HG03432 (cell line): ENCODE measurements around the gene HES2.
"Not testable (repeated sequence)": the region's sequence is repeated elsewhere in the genome, so short reads cannot be mapped to it uniquely, and the experiment has no call there.

Source experiments
- ATAC-seq: cut with Tn5 transposase; IDR thresholded peaks from one replicate; pipeline ENCODE4 v1.9.1; 2021; ENCODE audit warnings: mild to moderate bottlenecking, moderate library complexity; ENCODE audit not compliant: unreplicated experiment

The HES2 gene

DNA sequence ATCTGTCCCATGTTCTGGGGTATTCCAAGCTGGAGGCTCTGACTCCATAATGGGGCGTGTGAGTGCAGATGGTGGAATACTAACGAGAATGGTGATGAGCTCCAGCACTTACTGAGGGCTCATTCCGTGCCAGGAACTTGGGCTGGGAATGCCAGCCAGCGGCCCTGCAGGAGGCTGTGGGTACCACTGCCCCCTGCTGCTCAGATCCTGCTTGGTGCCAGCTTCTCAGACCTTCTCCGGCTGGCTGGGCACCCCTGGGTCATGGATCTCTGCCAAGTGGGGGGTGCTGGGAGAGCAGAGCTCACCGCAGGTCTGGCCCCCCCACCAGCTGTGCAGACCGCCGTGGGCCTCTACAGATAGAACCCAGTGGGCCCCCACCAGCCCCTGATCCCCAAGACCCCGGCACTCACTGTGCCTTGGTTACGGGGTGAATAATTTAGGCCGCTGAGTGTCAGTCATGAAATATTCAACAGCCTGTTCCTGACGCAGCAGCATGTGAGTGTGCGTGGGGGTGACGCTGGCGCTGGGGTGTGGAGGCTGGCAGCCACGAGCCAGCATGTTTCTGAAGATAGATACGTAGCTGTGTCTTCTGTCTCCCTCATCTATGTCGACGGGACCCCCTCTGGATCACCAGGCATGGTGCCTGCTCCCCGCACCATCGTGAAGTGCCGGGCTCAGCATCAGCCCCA lies 17.4 kb upstream of the HES2 start:
- ATAC-seq = not testable (repeated sequence)

DNA sequence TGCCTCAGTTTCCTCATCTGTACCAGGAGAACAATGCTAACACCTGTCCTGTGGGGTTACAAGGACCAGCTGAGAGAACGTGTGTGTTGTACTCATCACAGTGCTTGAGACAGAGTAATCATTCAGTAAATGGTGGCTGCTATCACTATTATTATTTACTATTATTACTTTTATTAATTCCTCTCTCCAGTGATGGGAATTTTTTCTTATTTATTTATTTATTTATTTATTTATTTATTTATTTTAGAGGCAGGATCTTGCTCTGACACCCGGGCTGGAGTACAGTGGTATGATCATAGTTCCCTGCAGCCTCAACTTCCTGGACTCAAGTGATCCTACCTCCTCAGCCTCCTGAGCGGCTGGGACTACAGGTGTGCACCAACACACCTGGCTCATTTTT lies 16.6 kb upstream of the HES2 start:
- not testable (repeated sequence) for ATAC-seq

DNA sequence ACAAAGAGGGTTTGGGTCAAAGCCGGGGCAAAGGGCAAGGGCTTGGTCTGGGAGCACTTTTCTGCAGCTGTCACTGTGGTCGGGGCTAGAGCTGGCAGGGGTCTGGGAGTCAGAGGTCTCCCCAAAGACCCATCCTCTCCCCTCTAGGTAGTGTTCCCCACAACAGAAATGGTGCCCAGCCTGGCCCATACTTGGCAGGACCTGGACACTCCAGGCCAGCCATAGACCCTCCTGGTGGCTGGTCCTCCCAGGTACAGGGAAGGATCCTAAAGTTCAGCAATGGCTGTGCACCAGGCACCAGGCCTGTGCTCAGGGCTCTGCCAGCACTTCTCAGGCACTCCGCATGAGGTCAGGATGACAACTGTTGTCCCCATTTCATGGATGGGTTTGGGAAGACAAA lies 15.8 kb upstream of the HES2 start:
- no peak for ATAC-seq

DNA sequence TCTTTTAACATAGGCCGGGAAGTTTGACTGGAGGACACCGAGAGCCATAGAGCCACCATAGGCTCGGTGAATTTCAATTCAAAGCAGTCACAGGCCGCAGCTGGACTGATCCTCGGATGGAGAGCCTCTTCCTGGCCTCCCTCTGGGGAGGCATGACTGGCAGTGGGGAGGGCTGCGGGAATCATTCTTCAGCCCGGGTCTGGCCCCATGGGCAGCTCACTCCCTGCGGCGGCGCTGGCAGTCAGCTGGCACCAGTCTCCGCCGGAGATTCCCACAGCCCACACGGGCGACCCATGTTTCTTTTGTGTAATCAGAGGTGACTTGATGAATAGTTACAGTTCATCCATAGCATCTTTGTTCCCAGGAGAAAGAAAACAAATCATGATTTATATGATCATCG lies 15.4 kb upstream of the HES2 start:
- ATAC-seq = no peak

DNA sequence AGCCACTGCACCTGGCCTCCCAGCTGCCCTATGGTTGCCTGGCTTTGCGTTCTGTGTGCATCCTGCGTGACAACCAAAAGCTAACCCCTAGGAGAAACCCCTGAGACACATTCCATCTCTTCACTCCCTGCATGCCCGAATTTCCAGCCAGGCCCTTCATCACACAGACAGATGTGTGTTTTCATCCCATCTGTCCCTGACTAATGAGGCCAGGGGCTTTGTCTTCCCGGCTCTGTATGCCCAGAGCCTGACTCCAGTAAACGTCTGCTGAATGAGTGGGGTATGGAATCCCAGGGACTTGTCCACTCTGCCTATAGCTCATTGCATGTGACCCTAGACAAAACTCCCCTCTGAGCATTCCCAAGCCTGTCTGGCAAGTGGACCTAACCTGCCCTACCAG lies 14.5 kb upstream of the HES2 start:
- ATAC-seq = no peak

DNA sequence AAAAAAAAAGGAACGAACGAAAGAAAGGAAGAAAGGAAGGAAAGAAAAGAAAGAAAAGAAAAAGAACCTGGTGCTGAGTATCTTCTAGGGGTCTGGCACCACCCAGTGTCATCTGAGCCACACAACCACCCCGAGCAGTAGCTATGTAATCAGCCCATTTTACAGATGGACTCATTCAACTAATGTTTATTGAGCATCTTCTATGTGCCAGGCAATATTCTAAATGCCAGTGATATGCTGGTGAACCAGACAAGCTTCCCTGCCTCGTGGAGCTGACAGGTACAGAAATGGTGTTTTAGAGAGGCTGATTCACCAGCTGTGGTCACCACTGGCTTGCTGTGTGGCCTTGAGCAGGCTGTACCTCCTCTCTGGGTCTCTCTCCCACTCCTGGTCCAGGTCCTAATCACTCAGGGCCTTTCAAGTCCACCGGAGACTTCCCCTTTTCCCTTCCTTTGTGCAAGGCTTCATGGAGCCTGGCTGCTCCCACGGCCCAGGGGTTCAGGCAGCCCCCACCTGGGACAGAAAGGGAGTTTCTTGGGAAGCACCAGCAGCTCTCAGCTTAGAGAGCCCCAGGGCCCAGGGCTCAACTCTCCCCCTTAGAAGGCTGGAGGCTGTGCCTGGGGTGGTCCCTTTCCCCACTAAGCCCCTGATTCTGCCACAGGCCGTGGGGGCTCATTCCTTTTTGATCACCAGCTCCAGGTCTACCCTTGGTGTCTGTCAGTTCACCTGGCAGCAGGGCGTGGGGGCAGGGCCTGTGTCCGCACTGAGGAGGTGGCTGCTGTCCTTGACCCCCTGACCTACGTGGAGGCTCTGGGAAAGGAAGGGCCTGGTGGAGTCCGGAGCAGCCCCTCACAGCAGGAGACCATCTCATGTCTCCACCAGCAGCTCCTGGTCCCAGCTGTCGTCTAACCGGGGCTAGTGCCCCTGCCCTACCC lies 12.2 kb upstream of the HES2 start:
- not testable (repeated sequence) for ATAC-seq

DNA sequence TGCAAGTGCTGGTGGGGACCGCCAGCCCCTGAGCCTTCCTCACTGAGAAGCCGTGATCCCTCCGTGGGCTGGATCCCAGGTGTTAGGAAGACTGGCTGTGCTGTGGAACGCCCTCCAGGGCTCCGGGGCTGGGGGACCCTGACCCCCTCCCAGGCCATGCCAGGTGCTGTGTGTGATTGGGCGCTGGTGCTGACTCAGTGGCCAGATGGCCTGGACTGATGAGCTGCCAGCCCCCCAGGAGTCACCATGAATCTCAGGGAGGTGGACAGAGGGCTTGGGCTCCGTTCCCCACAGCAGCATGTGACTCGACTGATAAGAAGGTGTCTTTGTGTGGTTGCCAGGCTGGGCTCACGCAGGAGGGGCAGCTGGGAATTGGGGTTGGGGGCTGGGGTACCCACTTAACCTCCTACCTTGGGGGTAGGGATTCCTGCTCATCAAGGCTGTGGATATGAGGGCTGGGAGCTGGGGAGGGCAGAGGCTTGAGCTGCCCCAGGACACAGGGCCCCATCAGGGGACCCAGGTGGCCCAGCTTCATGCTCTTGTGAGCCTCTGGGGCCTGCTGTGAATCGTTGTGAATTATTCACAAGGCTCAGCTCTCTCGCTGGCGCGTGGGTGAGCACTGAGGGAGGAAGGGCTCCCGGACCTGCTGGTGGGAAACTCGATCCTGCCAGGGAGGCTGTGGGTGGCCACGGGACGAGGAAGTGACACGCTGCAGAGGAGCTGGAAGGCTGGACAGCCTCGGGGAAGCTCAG lies 10.1 kb upstream of the HES2 start:
- ATAC-seq = not testable (repeated sequence)

DNA sequence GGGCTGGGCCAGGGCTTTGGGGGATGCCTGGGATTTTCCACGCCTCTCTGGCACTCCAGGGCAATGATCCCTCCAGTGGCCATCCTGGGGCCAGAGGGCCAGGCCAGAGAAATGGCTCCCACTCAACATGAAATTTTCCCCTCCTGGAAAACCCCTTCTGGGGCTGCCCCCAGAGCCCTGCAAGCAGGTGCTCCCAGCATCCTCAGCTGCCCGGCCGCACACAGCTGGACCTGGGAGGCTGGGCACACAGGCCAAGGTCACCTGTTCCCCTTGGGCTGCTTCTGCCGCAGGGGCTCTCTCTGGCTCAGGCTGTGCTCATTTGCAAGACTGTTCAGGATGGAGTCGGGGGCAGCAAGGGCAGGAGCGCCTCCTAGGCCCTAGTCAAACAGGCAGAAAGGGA lies 8.7 kb upstream of the HES2 start:
- ATAC-seq = not testable (repeated sequence)

DNA sequence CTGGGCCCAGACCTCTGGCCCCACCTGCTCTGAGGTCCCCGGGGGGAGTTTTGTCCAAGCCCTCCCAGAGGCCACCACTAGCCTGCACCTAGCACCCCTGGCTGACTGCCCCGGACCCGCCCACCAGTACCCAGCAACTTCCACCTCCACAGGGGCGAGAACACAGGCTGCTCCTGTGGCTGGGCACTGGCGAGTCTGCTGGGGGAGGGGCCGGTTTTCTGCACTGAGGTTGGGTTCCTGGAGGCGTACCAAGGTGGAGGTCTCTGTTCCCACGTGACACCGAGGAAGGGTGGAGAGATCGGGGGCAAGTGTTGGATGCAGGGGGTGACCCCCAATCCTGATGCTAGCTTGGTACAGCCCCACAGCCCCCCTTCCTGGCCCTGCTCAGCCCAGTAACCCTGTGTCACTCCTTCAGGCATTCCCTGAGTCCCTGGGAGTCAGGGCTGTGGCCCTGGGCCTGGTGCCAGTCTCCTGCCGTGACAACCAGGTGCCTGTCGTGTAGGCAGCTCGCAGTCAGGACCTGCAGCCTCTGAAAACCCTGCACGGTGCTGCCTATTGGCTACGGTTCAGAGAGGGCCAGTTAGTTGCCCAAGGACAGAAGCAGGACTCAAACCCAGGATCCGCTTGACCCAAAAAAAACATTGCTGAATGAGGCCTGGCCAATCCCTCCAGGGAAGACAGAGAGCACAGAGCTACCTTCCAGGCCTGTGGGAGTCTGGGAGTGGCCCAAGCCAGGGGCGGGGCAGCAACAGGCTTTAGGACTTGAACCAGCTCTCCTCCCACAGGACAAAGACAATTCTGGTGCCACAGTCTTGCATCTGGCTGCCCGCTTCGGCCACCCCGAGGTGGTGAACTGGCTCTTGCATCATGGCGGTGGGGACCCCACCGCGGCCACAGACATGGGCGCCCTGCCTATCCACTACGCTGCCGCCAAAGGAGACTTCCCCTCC lies 8.0 kb upstream of the HES2 start:
- no peak for ATAC-seq

DNA sequence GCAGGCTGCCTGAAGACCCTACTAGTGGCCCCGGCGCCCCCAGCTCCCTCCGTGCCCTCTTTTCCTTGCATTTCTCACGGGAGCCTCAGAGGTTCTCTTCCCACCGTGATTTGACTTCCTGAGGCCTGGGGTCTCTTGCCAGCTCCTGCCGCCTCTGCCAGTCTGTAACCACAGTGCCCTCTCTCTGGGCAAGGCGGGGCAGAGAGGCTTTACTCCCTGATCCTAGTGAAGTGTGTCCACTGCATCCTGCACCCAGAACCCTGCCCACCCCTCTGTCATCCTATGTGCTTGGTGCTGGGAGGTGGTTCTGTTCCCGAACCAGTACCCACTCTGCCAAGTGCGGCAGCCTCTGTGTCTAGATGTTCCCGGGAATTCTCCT lies 7.2 kb upstream of the HES2 start:
- no peak for ATAC-seq

DNA sequence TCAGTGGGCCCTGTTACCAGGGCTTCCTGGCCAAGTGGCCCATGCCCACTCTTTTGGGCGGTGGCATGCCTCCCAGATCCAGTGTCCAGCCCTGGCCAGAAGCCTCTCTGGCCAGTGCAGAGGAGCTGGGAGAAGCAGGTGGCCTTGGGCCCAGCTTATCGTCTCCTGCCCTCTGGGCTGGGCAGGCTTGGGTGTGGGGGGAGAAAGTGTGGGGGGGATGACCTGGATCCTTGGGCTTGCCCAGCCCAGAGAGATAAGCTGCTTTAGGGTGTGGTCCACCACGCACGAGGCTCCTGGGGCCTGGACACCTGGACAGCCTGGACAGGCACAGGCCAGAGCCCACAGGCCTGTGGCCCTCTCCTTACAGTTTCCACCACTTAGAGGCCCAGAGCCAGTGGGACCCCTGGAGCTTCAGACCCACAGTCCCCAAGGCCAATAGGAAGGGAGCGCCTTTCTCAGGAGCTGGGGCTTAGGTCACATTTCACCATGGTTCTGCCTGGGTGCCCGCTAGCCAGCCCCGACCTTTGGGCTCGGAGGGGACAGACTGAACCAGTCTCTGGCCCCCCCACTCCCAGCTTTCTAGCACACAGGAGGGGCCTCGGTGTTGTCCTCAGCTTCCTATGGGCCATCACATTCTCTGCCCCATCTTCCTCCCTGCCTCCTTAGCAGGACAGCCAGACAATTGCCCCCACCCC lies 6.7 kb upstream of the HES2 start:
- no peak for ATAC-seq

DNA sequence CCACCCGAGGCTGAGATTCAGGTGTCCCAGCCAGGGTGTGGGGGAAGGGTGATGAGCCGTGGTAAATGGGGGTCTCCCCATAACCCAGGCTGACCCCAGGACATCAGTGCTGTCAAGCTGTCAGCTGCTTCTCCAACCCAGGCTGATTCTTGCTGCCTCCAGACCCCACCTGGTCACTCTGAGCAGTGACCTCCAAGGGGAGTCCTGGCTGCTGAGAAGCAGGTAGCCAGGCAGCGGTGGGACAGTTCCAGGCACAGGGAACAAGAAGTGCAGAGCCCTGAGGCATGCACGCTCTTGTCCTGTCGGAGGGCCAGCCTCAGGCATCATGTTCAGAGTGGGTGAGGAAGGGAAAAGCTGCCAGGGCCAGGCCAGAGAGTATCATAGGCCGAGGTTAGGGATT lies 5.9 kb upstream of the HES2 start:
- no peak for ATAC-seq

DNA sequence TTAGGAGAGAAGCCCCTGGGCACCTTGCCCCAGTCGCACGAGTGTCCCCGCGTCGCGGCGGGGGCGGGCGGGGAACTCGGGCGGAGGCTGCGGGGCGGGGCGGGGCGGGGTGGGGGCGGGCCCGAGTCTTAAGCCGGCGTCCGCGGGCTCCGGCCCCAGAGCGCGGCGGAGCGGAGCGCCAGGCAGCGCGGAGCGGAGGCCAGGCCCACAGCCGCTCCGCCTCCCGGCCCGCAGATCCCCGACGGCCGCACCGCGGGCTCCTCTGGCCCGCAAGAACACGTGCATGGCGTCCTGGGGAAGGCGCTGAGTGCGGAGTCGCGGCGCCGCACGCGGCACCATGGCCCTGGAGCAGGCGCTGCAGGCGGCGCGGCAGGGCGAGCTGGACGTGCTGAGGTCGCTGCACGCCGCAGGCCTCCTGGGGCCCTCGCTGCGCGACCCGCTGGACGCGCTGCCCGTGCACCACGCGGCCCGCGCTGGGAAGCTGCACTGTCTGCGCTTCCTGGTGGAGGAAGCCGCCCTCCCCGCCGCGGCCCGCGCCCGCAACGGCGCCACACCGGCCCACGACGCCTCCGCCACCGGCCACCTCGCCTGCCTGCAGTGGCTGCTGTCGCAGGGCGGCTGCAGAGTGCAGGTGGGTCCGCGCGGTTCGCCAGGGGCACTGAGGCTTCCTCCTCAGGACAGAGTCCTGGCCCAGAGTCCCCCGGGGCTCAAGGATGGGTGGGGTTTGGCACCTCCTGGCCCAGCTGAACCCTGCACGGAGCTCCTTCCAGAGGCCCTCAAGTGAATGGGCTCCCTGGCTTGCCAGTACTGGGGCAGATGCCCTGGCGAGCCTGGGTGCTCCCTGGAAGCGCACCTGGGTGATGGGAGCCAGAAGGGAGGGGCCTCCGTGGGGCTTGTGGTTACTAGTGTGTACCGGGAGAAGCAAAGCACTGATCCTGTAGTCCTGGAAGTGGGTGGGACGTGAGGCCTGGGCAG lies 5.2 kb upstream of the HES2 start, which contains the start of gene ESPN:
TSS of gene ESPN (plus strand) at position 158 of the 975 bp plus-strand sequence. CDS start at position 338, 180 bp downstream.
- no peak for ATAC-seq

DNA sequence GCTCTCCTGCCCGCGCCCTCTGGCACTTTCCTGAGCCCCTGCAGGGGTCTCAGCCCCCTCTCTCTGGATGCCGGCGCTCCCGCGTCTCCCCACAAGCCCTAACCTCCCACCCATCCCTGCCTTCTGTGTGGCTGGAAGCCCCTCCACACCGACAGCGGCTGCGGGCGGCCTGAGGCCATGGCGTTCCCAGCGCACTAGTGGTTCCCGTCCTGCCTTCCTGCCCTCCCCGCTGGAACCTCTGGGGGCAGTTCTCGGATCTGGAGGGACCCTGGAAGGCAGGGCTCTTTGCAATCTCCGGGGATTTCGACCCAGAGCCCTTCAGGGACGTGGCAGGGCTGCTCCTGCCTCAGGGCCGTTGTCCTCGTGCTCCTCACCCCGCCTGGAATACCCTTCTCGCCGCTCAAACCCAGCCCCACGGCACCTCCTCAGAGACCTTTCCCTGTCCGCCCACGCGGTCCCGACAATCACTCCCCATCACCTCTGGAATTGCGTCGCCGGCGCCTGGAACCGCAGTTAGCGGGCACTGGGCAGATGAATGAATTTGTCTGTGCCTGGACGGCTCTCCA lies 4.4 kb upstream of the HES2 start:
- no peak for ATAC-seq

DNA sequence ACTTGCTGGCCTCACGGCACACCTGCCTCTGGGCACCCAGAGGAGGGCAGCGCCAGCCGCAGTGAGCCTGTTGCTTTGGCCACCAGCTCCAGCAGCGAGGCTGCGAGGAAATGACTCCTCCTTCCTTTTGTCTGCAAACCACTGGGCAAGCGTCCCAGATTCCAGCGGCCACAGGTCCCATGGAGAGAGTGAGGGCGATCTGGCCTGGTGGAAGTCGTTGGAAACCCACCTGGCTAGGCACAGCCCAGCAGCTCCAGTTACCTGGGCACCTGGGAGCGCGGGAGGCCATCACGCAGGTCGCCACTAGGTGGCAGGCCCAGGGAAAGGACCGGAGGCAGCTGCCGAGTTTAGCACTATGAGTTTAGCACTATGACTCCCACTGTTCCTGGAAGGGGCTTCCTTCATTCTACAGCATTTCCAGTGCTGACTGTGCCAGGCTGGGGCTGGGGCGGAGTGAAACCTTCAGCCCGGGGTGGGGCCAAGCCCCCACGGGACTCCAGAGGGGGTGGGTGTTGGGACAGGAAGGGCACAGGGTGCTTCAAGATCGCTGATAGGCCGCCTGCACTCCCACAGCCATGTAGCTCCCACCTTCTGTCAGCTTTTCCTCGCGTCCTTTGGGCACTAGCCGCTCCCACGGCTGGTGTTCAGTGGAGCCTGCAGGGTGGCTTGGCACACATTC lies 3.7 kb upstream of the HES2 start:
- no peak for ATAC-seq

DNA sequence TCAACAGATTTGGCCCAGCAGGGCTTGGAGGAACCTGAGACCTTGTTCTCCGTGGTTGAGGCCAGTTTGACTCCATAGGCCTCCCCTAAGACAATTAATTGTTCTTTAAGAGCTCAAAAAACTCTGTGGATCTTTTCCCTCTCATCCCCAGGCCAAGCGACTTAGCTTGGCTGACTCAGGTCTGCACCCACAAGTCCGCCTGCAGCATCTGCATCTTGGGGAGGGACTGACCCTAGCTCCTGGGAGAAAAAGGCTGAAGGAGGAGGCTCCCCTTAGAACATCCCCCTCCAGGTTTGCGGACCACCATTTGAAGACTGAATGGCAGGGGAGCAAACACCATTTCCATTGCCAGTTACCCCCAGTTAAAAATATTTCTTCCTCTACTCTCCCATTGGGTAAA lies 1.5 kb upstream of the HES2 start:
- ATAC-seq = no peak

DNA sequence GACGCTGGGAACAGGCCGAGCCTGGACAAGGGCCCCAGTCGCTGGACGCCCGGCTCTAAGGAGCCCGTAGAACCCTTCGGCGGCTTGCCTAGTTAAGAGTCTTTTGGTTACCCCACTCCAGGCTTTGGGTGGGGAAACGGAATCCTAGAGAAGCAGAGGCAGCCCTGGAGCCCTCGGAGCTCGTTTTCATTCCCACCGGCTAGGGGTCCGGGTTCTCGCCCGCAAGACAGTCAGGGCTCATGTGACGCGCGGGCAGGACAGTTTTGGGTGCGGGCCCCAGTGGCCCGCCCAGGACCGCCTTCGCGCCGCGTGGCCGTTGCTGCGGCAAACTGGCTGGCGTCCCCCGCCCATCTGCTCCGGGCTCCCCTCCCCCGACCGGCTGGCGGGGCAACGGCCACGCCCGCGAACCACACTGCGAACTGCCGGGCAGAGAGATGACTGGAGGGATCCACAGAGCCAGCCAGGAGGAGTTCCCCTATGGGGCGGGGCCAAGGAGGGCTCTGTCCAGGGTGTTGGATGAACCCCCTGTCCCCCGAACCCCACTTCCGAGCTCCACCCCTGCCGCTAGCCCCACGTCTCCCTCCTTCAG lies 829 bp upstream of the HES2 start:
- no peak for ATAC-seq
